Measurements from ENCODE around the gene CRTC2. TPM values are rescaled to one million over a fixed set of nuclear protein-coding genes. Genes with fewer than 3 reads are reported as not detected.

CRTC2 gene
- total and polyA plus RNA-seq, 2 of the 4 experiments (the other 2 are of a cell fraction): 2.7 to 20.1 TPM

DNA sequence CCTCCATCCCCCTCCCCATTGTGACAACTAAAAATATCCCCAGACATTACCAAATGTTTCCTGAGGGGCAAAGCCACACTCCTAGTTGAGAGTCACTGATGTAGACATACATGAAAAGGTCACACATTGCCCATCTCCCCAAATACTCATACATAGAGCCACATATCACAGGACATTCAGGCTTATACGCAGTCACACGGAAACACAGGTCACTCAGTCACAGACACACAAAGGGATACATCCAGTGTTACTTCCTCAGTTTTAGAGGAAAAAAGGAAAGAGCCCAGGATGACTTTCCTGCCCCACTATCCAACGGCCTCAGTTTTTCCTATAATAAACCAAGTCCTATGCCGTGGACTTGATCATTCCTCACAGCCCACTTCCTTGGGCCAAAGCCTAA lies 3.0 kb upstream of the CRTC2 start:
- H3K4me1 ChIP-seq (ENCODE audit: control insufficient read depth, insufficient read depth, low read length): peaks cover 13% of the 10 kb centered on the region
- no peak overlapping the region for H2AFZ ChIP-seq (replicated peaks; ENCODE audit: low read length, poor library complexity)
- H2BK5ac ChIP-seq (ENCODE audit: low read depth, low read length, poor library complexity, severe bottlenecking): no peak overlapping the region
- DNase-seq: no peak
- H3K36me3 ChIP-seq (ENCODE audit: control insufficient read depth, insufficient read depth, low read length): peaks cover 13% of the 10 kb centered on the region; the same call in 1 of the 2 replicates
- peak overlapping the region; percentile 88 for H2AK9ac ChIP-seq (replicated peaks; ENCODE audit: low read depth, low read length, poor library complexity)
- no peak overlapping the region for H2AK5ac ChIP-seq (ENCODE audit: low read depth, low read length)
- no peak for TF ChIP-seq NFE2L2 (IDR thresholded peaks at IDR 0.05; ENCODE audit: low read depth, low read length)
- CTCF ChIA-PET: no interaction called here
- no peak overlapping the region for H3K4me3 ChIP-seq (ENCODE audit: insufficient read depth, low read depth, low read length)
- H2BK120ac ChIP-seq (ENCODE audit: low read depth, low read length): no peak overlapping the region
- no TSS peak for BruUV-seq (replicated peaks)
- WGBS, 2 experiments (ENCODE audit: extremely low coverage in 2 of 2, insufficient read length in 1 of 2): no CpG with 5 or more reads among the region's 4 CpGs
- H3K9me3 ChIP-seq (ENCODE audit: control insufficient read depth, insufficient read depth, low read length): no peaks in the 10 kb centered on the region
- H3K23ac ChIP-seq (ENCODE audit: low read depth, low read length): peak overlapping the region; percentile 98; the same call in 1 of the 2 replicates
- H2BK20ac ChIP-seq (ENCODE audit: low read depth, low read length): no peak overlapping the region
- H3K27ac ChIP-seq (ENCODE audit: insufficient read depth, low read length): no peak overlapping the region
- no peak overlapping the region for H3K56ac ChIP-seq (ENCODE audit: extremely low read depth, insufficient read depth, low read length)
- peaks cover 20% of the 10 kb centered on the region for H3K9me1 ChIP-seq (ENCODE audit: insufficient read depth, low read length)
- ATAC-seq (ENCODE audit: low read depth): no peak
- peak overlapping the region; percentile 92; the same call in 1 of the 2 replicates for H3K9ac ChIP-seq (ENCODE audit: low read depth, low read length)
- POLR2A ChIA-PET (ENCODE audit: unreplicated experiment): no interaction called here
- H3K27me3 ChIP-seq (ENCODE audit: control insufficient read depth, insufficient read depth, low read length): no peaks in the 10 kb centered on the region
- H4K5ac ChIP-seq (ENCODE audit: low read depth, low read length): no peak overlapping the region
- no peak overlapping the region for H4K8ac ChIP-seq (ENCODE audit: low read depth in 2 of 2, low read length in 2 of 2)
- peaks cover 22% of the 10 kb centered on the region for H4K20me1 ChIP-seq (ENCODE audit: insufficient read depth, low read length)
- H3K18ac ChIP-seq (ENCODE audit: low read depth, low read length): no peak overlapping the region
- intact Hi-C loops (cut with micrococcal nuclease) (no loop called here), in situ Hi-C loops (cut with MboI; ENCODE audit: low sequenced_read_pairs) (loop anchor here (25.0 kb wide), 1 partner anchor 424 kb away; the partner anchor contains the start of genes S100A3, S100A4, S100A5 and S100A6), dilution Hi-C loops (cut with HindIII; ENCODE audit: low sequenced_read_pairs, unreplicated experiment) (no loop called here)
- peak overlapping the region; percentile 97; the same call in 1 of the 2 replicates for H3K14ac ChIP-seq (replicated peaks; ENCODE audit: low read depth, low read length)
- H3K4me2 ChIP-seq (ENCODE audit: low read depth, low read length): peak overlapping the region; percentile 92; the same call in 1 of the 2 replicates
- H3K79me1 ChIP-seq (ENCODE audit: low read depth in 1 of 2, low read length in 2 of 2): peaks cover 9 to 70% of the 10 kb centered on the region in 2 experiments
- H3K4ac ChIP-seq (ENCODE audit: low read depth, low read length): 0 out of 2 replicates have a peak overlapping the region, but pooled peaks have one; percentile 36
- H4K91ac ChIP-seq (ENCODE audit: insufficient read depth, low read depth, low read length): no peak overlapping the region
- no peak overlapping the region for H2BK15ac ChIP-seq (ENCODE audit: low read depth, low read length)

Measured in IMR-90 (cell line).